Hepatocyte (in vitro differentiated cells): Measurements from ENCODE around the gene KCTD17. TPM values are rescaled to one million over a fixed set of nuclear protein-coding genes. Genes with fewer than 3 reads are reported as not detected.

Experiments
- DNase-seq: peaks from one replicate; pipeline ENCODE4 v3.0.0-alpha.2; 2016; ENCODE audit warnings: low spot score
- H2AFZ ChIP-seq: fragments of 200-600 bp; sonication (generic); 2 replicates; pipeline ENCODE4 v1.6.0; 2016; ENCODE audit warnings: antibody characterized with exemption, mild to moderate bottlenecking
- H3K27ac ChIP-seq: fragments of 200-600 bp; sonication (generic); 2 replicates; pipeline ENCODE4 v1.5.1; 2016; ENCODE audit warnings: mild to moderate bottlenecking
- H3K27me3 ChIP-seq: fragments of 200-600 bp; sonication (generic); 2 replicates; pipeline ENCODE4 v1.6.1; 2016
- H3K36me3 ChIP-seq: fragments of 200-600 bp; sonication (generic); replicated peaks from 2 replicates; pipeline ENCODE4 v1.5.1; 2016; ENCODE audit warnings: low read depth; ENCODE audit not compliant: insufficient read depth
- H3K4me1 ChIP-seq: fragments of 200-600 bp; sonication (generic); 2 replicates; pipeline ENCODE4 v1.5.1; 2016; ENCODE audit warnings: mild to moderate bottlenecking, moderate library complexity; ENCODE audit not compliant: insufficient read depth
- H3K4me2 ChIP-seq: fragments of 200-600 bp; sonication (generic); 2 replicates; pipeline ENCODE4 v1.6.0; 2016
- H3K4me3 ChIP-seq: fragments of 200-600 bp; sonication (generic); 2 replicates; pipeline ENCODE4 v1.5.1; 2016; ENCODE audit warnings: mild to moderate bottlenecking
- H3K79me2 ChIP-seq: fragments of 200-600 bp; sonication (generic); 2 replicates; pipeline ENCODE4 v1.6.0; 2017; ENCODE audit warnings: mild to moderate bottlenecking
- H3K9me2 ChIP-seq: fragments of 200-600 bp; sonication (generic); replicated peaks from 2 replicates; pipeline ENCODE4 v1.6.0; 2017; ENCODE audit warnings: mild to moderate bottlenecking; ENCODE audit not compliant: insufficient read depth
- H3K9me3 ChIP-seq: fragments of 200-600 bp; sonication (generic); 2 replicates; pipeline ENCODE4 v1.5.1; 2016; ENCODE audit warnings: low read depth, mild to moderate bottlenecking
- H4K20me1 ChIP-seq: fragments of 200-600 bp; sonication (generic); 2 replicates; pipeline ENCODE4 v1.6.0; 2016; ENCODE audit warnings: mild to moderate bottlenecking; ENCODE audit not compliant: insufficient read depth, poor library complexity, severe bottlenecking
- EZH2 ChIP-seq: fragments of 200-600 bp; sonication (generic); IDR thresholded peaks from 2 replicates; pipeline ENCODE4 v1.6.1; 2016; ENCODE audit warnings: antibody characterized with exemption, mild to moderate bottlenecking, borderline replicate concordance
- EZH2phosphoT487 ChIP-seq: fragments of 200-600 bp; sonication (generic); IDR thresholded peaks from one replicate; pipeline ENCODE4 v1.6.1; 2018; ENCODE audit warnings: antibody characterized with exemption, mild to moderate bottlenecking, low read depth, moderate library complexity; ENCODE audit not compliant: unreplicated experiment, severe bottlenecking
- WGBS: methylation state at CpG from one replicate; pipeline ENCODE4 v1.1.6; 2016; ENCODE audit warnings: low lambda C conversion rate; ENCODE audit errors: missing lambda C conversion rate; 5-methylcytosine and 5-hydroxymethylcytosine counted together
- polyA plus RNA-seq: library from polyadenylated mRNA; unstranded; fragments of >200 nt; fragmentation: Nextera tagmentation; extraction: Ambion mirVana; gene quantifications from 2 replicates; pipeline ENCODE4 v1.2.1, GENCODE V29; 2016
- total RNA-seq: library from RNA; depleted of rRNA; stranded (reverse); fragments of >200 nt; gene quantifications from 2 replicates; pipeline ENCODE4 v1.2.3, GENCODE V29; 2014
- TF ChIP-seq, protein P1 (sequence below): fragments of 200-600 bp; sonication (generic); IDR thresholded peaks from 2 replicates; pipeline ENCODE4 v1.5.1; 2016; ENCODE audit warnings: antibody characterized with exemption, mild to moderate bottlenecking; ENCODE audit not compliant: poor library complexity

Gene KCTD17
- total and polyA plus RNA-seq, 2 experiments from 2014 or later = 15.2 to 25.4 TPM

DNA sequence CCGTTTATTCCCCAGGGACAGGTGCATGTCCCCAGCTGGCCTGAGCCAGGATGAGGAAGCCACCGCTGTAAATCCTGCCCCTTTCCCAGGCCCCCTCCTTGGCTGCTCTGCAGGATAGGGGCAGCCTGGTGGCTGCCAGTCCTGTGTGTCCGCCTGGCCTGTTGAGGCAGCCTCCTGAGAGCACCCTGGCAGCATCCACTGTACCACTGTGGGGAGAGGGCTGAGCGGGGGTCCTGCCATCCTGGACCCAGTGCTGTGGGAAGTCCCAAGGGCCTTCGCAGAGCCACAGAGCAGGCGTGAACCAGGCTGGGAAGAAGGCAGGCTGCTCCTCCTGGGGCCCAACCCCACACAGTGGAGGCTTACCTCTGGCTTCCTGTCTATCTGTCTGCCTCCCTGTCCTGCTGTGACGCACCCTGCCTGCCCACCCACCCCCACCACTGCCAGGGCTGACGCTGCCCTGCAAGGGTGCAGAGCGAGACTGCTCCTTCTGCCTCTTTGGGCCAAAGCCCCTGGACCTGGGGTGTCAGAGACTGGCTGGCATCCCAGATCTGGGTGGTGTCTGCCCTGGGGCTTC lies 8.4 kb downstream of the KCTD17 start:
- Histone ChIP-seq H3K36me3 (no peaks in the 10 kb centered on the region), H3K4me2 (no peak overlapping the region), H3K9me3 (no peaks in the 10 kb centered on the region), H3K79me2 (no peaks in the 10 kb centered on the region), H3K9me2 (no peaks in the 10 kb centered on the region), H3K27me3 (no peaks in the 10 kb centered on the region), H3K4me3 (no peak overlapping the region), H3K27ac (no peak overlapping the region), H3K4me1 (no peaks in the 10 kb centered on the region), H2AFZ (no peak overlapping the region), H4K20me1 (no peaks in the 10 kb centered on the region)
- no peak for DNase-seq
- WGBS = 97% methylated on average over 8 of the region's 9 CpGs
- no peak for TF ChIP-seq EZH2phosphoT487
- TF ChIP-seq EZH2 = no peak
- TF ChIP-seq, protein P1, sequence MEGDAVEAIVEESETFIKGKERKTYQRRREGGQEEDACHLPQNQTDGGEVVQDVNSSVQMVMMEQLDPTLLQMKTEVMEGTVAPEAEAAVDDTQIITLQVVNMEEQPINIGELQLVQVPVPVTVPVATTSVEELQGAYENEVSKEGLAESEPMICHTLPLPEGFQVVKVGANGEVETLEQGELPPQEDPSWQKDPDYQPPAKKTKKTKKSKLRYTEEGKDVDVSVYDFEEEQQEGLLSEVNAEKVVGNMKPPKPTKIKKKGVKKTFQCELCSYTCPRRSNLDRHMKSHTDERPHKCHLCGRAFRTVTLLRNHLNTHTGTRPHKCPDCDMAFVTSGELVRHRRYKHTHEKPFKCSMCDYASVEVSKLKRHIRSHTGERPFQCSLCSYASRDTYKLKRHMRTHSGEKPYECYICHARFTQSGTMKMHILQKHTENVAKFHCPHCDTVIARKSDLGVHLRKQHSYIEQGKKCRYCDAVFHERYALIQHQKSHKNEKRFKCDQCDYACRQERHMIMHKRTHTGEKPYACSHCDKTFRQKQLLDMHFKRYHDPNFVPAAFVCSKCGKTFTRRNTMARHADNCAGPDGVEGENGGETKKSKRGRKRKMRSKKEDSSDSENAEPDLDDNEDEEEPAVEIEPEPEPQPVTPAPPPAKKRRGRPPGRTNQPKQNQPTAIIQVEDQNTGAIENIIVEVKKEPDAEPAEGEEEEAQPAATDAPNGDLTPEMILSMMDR = no peak

DNA sequence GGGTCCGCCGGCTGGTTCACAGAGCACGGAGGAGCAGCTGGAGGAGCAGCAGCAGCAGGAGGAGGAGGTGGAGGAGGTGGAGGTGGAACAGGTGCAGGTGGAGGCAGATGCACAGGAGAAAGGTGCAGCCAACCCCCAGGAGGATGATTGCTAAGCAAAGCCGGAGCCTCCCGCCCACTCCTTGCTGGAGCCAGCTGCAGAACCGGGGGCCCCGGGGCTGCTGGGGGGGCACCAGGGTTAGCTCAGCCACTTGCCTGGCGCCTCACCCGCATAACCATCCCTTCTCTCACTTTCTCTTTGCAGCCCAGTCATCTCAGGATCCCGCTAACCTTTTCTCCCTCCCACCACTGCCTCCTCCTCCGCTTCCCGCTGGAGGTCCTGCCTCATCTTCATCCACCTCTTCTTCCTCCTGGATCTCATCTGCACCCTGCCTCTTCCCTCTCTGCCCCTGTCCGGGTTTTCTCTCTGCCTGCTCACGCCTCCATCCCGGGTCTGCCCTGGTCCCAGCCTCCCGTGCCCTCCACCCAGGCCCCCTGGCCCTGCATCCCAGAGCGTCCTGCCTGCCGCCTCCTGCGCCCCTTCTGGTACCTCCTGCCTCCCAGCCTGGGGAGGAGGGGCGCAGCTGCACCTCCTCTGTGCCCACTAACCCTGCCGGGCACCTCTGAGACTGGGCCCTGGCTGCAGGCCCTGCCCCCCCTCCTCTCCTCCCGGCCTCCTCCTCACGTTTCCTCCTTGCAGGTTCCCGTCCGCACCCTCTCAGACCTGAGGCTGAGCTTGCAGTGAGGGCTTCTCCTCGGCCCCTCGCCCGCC lies 9.5 kb downstream of the KCTD17 start:
- Histone ChIP-seq H3K4me1 (no peaks in the 10 kb centered on the region), H3K79me2 (no peaks in the 10 kb centered on the region), H3K36me3 (no peaks in the 10 kb centered on the region), H3K27ac (no peak overlapping the region), H4K20me1 (no peaks in the 10 kb centered on the region), H2AFZ (no peak overlapping the region), H3K9me2 (no peaks in the 10 kb centered on the region), H3K4me2 (no peak overlapping the region), H3K4me3 (no peak overlapping the region), H3K27me3 (no peaks in the 10 kb centered on the region), H3K9me3 (no peaks in the 10 kb centered on the region)
- DNase-seq = no peak
- WGBS = 94% methylated on average over 25 of the region's 28 CpGs
- TF ChIP-seq EZH2phosphoT487 (no peak), EZH2 (no peak)
- TF ChIP-seq, protein P1 = no peak

DNA sequence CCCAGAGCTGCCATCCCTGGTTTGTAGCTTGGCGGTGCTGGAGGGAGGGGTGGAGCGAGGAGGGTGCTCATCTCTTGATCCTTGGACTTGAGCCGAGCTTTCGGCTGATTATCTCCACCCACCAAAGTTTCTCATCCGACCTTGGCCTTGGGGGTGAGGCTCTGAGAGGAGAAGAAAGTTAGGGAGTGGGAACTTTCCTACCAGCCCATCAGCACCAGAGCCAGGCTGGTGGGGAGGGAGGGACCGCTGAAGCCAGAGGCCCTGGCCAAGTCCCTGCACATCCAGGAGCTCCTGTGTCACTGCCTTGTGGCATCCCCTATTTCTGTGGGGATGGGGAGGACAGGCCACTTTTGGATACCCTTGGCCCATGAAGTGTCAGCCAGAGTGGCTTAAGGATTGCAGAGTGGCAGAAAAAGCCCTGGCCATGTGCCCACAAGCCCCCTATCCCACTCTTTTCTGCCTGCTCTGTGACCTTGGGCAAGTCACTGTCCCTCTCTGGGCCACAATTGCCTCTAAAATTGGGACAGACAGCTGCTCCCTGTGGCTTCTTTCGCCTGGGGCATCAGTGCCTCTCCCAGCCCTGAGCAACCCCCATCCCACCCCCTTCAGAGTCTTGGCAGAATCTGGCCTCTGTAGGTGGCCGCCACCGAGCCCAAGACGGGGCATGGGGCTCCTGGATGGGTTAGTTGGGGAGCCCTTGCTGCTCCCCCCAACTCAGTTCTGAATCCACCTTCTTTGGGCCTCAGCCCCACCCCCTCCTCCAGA lies 10.3 kb downstream of the KCTD17 start:
- no peak for TF ChIP-seq EZH2
- TF ChIP-seq, protein P1 = no peak
- no peak for TF ChIP-seq EZH2phosphoT487
- Histone ChIP-seq H3K9me2 (no peaks in the 10 kb centered on the region), H3K36me3 (no peaks in the 10 kb centered on the region), H4K20me1 (no peaks in the 10 kb centered on the region), H3K4me2 (no peak overlapping the region), H3K27me3 (no peaks in the 10 kb centered on the region), H3K79me2 (no peaks in the 10 kb centered on the region), H3K27ac (no peak overlapping the region), H3K9me3 (no peaks in the 10 kb centered on the region), H2AFZ (no peak overlapping the region), H3K4me3 (no peak overlapping the region), H3K4me1 (no peaks in the 10 kb centered on the region)
- DNase-seq = no peak
- WGBS = 86% methylated on average over 10 of the region's 10 CpGs
